Spinal cord (tissue), 10 donors: Measurements from ENCODE around the gene MTERF2. TPM values are rescaled to one million over a fixed set of nuclear protein-coding genes. Genes with fewer than 3 reads are reported as not detected.

ENCODE experiments used
- DNase-seq, 6 donors: peaks; one replicate each; pipeline versions ENCODE4 v3.0.0 to v3.0.0-alpha.2; 2013 to 2015; ENCODE audit warnings: low spot score in 6 of 6, low read depth in 4 of 6
- H3K27ac ChIP-seq: one replicate; pipeline ENCODE4 v1.5.1; 2013; ENCODE audit warnings: low read depth, low read length, control low read depth
- H3K27me3 ChIP-seq: one replicate; pipeline ENCODE4 v1.6.1; 2013; ENCODE audit warnings: low read length; ENCODE audit not compliant: control insufficient read depth, insufficient read depth
- H3K36me3 ChIP-seq: one replicate; pipeline ENCODE4 v1.6.1; 2013; ENCODE audit warnings: low read length; ENCODE audit not compliant: control insufficient read depth, insufficient read depth
- H3K4me1 ChIP-seq: one replicate; pipeline ENCODE4 v1.6.1; 2013; ENCODE audit warnings: low read length; ENCODE audit not compliant: control insufficient read depth, insufficient read depth
- H3K4me3 ChIP-seq: one replicate; pipeline ENCODE4 v1.5.1; 2013; ENCODE audit warnings: low read depth, low read length, control low read depth
- H3K9me3 ChIP-seq: one replicate; pipeline ENCODE4 v1.6.1; 2013; ENCODE audit warnings: low read length; ENCODE audit not compliant: control insufficient read depth, insufficient read depth
- WGBS: methylation state at CpG from one replicate; pipeline ENCODE4 v1.1.5; 2013; ENCODE audit warnings: missing lambda C conversion rate; ENCODE audit not compliant: insufficient coverage; 5-methylcytosine and 5-hydroxymethylcytosine counted together
- polyA plus RNA-seq, 2 donors: library from polyadenylated mRNA; unstranded; fragments of 120-200 nt; gene quantifications; one replicate each; pipeline ENCODE4 v1.2.1, GENCODE V29; 2013; ENCODE audit not compliant: insufficient read length in 2 of 2
- total RNA-seq, 2 donors: library from RNA; depleted of rRNA in 1 of 2; stranded (reverse); fragments of 120-200 nt in 1 of 2; fragments of >200 nt in 1 of 2; gene quantifications; one replicate each; pipeline versions ENCODE4 v1.2.3 to v1.2.4, GENCODE V29; 2013 to 2014
- donor health status: healthy.

Gene MTERF2
- total and polyA plus RNA-seq, 4 donors = 27.4 to 41.1 (median 35.4) TPM

- no peaks in the 10 kb centered on the region for H3K27me3 ChIP-seq
- H3K27ac ChIP-seq = peak overlapping the region; percentile 13
- peaks cover 7% of the 10 kb centered on the region for H3K4me1 ChIP-seq
- DNase-seq = peak in 3 of 6 donors; percentile 61 to 82 (median 77)
- no peaks in the 10 kb centered on the region for H3K9me3 ChIP-seq
- WGBS = 15% methylated on average over 4 of the region's 9 CpGs
- H3K4me3 ChIP-seq = no peak overlapping the region
- H3K36me3 ChIP-seq = peaks cover 3% of the 10 kb centered on the region
These were observed 8.7 kb downstream of the MTERF2 start for GRCh38 chr12:106978035-106978800.

- no peak for DNase-seq
- H3K4me1 ChIP-seq = peaks cover 7% of the 10 kb centered on the region
- H3K27me3 ChIP-seq = no peaks in the 10 kb centered on the region
- H3K9me3 ChIP-seq = no peaks in the 10 kb centered on the region
- no peak overlapping the region for H3K27ac ChIP-seq
- no peak overlapping the region for H3K4me3 ChIP-seq
- H3K36me3 ChIP-seq = peaks cover 3% of the 10 kb centered on the region
- WGBS = no CpG with 5 or more reads among the region's 1 CpG
These were observed 10.3 kb downstream of the MTERF2 start for GRCh38 chr12:106976668-106977067.

- no peak for DNase-seq
- Histone ChIP-seq H3K27ac (no peak overlapping the region), H3K4me1 (peaks cover 7% of the 10 kb centered on the region), H3K4me3 (no peak overlapping the region), H3K27me3 (no peaks in the 10 kb centered on the region), H3K36me3 (peaks cover 4% of the 10 kb centered on the region), H3K9me3 (no peaks in the 10 kb centered on the region)
- WGBS = 86% methylated on average over 2 of the region's 3 CpGs
These were observed 10.8 kb downstream of the MTERF2 start for GRCh38 chr12:106975993-106976658.

GRCh38 chr12:106975098-106975497 lies 11.8 kb downstream of the MTERF2 start:
- Histone ChIP-seq H3K36me3 (peaks cover 6% of the 10 kb centered on the region), H3K27ac (no peak overlapping the region), H3K4me1 (peaks cover 3% of the 10 kb centered on the region), H3K27me3 (no peaks in the 10 kb centered on the region), H3K4me3 (no peak overlapping the region), H3K9me3 (no peaks in the 10 kb centered on the region)
- no peak for DNase-seq
- WGBS = 98% methylated on average over 7 of the region's 8 CpGs

- Histone ChIP-seq H3K4me3 (no peak overlapping the region), H3K27ac (no peak overlapping the region), H3K9me3 (no peaks in the 10 kb centered on the region), H3K36me3 (peaks cover 6% of the 10 kb centered on the region), H3K4me1 (peaks cover 3% of the 10 kb centered on the region), H3K27me3 (no peaks in the 10 kb centered on the region)
- DNase-seq = no peak
- WGBS = no CpG with 5 or more reads among the region's 3 CpGs
These were observed 12.4 kb downstream of the MTERF2 start for GRCh38 chr12:106974511-106974910.

- Histone ChIP-seq H3K27ac (no peak overlapping the region), H3K27me3 (no peaks in the 10 kb centered on the region), H3K4me3 (no peak overlapping the region), H3K36me3 (peaks cover 6% of the 10 kb centered on the region), H3K9me3 (no peaks in the 10 kb centered on the region), H3K4me1 (peaks cover 3% of the 10 kb centered on the region)
- no peak for DNase-seq
These were observed 13.4 kb downstream of the MTERF2 start for GRCh38 chr12:106973545-106973944.

GRCh38 chr12:106971065-106971464 lies 15.9 kb downstream of the MTERF2 start:
- peaks cover 10% of the 10 kb centered on the region for H3K36me3 ChIP-seq
- WGBS = 100% methylated on average over 2 of the region's 2 CpGs
- no peaks in the 10 kb centered on the region for H3K9me3 ChIP-seq
- H3K4me1 ChIP-seq = peaks cover 3% of the 10 kb centered on the region
- DNase-seq = no peak
- H3K4me3 ChIP-seq = no peak overlapping the region
- H3K27me3 ChIP-seq = no peaks in the 10 kb centered on the region
- no peak overlapping the region for H3K27ac ChIP-seq

- WGBS = 100% methylated on average over 1 of the region's 2 CpGs
- no peak for DNase-seq
- H3K36me3 ChIP-seq = peaks cover 3% of the 10 kb centered on the region
- H3K27ac ChIP-seq = no peak overlapping the region
- H3K27me3 ChIP-seq = no peaks in the 10 kb centered on the region
- no peaks in the 10 kb centered on the region for H3K4me1 ChIP-seq
- H3K9me3 ChIP-seq = no peaks in the 10 kb centered on the region
- no peak overlapping the region for H3K4me3 ChIP-seq
These were observed 22.4 kb downstream of the MTERF2 start for GRCh38 chr12:106964526-106964925.

GRCh38 chr12:106962286-106962685 lies 24.7 kb downstream of the MTERF2 start:
- no peak for DNase-seq
- Histone ChIP-seq H3K4me1 (peaks cover 3% of the 10 kb centered on the region), H3K9me3 (no peaks in the 10 kb centered on the region), H3K4me3 (no peak overlapping the region), H3K36me3 (peaks cover 2% of the 10 kb centered on the region), H3K27me3 (no peaks in the 10 kb centered on the region), H3K27ac (no peak overlapping the region)
- WGBS = 100% methylated on average over 2 of the region's 3 CpGs

GRCh38 chr12:106960443-106960842 lies 26.5 kb downstream of the MTERF2 start:
- Histone ChIP-seq H3K36me3 (no peaks in the 10 kb centered on the region), H3K27me3 (no peaks in the 10 kb centered on the region), H3K27ac (no peak overlapping the region), H3K4me3 (no peak overlapping the region), H3K9me3 (no peaks in the 10 kb centered on the region), H3K4me1 (peaks cover 3% of the 10 kb centered on the region)
- WGBS = no CpG with 5 or more reads among the region's 3 CpGs
- no peak for DNase-seq
